Coronary artery (tissue), 2 donors: Measurements from ENCODE around the gene QSOX2.

ENCODE experiments used
- DNase-seq: peaks from one replicate; pipeline ENCODE4 v3.0.0-alpha.2; 2017; ENCODE audit warnings: low spot score
- H3K27ac ChIP-seq, 2 donors: fragments of 200-600 bp; sonication (generic); one replicate each; pipeline ENCODE4 v1.5.1; 2016 to 2019
- H3K4me3 ChIP-seq: fragments of 200-600 bp; sonication (generic); 2 replicates; pipeline ENCODE4 v1.5.1; 2016; ENCODE audit warnings: mild to moderate bottlenecking, moderate library complexity
- CTCF ChIP-seq: fragments of 200-600 bp; sonication (generic); IDR thresholded peaks from one replicate; pipeline ENCODE4 v1.5.1; 2019; ENCODE audit warnings: antibody characterized with exemption

The QSOX2 gene

GRCh38 chr9:136275655-136276429 is 30.2 kb upstream of the QSOX2 start:
- DNase-seq, result no peak
- TF ChIP-seq CTCF, result no peak
- Histone ChIP-seq H3K27ac (no peak overlapping the region), H3K4me3 (no peak overlapping the region)

- no peak for TF ChIP-seq CTCF
- Histone ChIP-seq H3K4me3 (no peak overlapping the region), H3K27ac (no peak overlapping the region)
- no peak for DNase-seq
Measured at GRCh38 chr9:136274786-136275654, 29.4 kb upstream of the QSOX2 start.

GRCh38 chr9:136273921-136274785 is 28.5 kb upstream of the QSOX2 start:
- Histone ChIP-seq H3K4me3 (no peak overlapping the region), H3K27ac (no peak overlapping the region)
- DNase-seq, result no peak
- TF ChIP-seq CTCF, result no peak

- TF ChIP-seq CTCF, result no peak
- Histone ChIP-seq H3K27ac (no peak overlapping the region), H3K4me3 (no peak overlapping the region)
- no peak for DNase-seq
Measured at GRCh38 chr9:136273244-136273865, 27.7 kb upstream of the QSOX2 start.

GRCh38 chr9:136270173-136270705 is 24.6 kb upstream of the QSOX2 start:
- no peak for DNase-seq
- Histone ChIP-seq H3K27ac (no peak overlapping the region), H3K4me3 (no peak overlapping the region)
- TF ChIP-seq CTCF, result no peak

GRCh38 chr9:136268735-136269134 is 23.1 kb upstream of the QSOX2 start:
- no peak for TF ChIP-seq CTCF
- DNase-seq, result no peak
- Histone ChIP-seq H3K27ac (no peak overlapping the region), H3K4me3 (no peak overlapping the region)
